T-helper 1 cell treated with Interleukin-12 subunit alpha and Interleukin-12 subunit beta and Interleukin-4 antibody, amounts not matched to agents 30 μg/mL and 1 μg/mL, for 36 hours (primary cell): Measurements from ENCODE around the gene LTBP1.
"Not testable (repeated sequence)": the region's sequence is repeated elsewhere in the genome, so short reads cannot be mapped to it uniquely, and the experiment has no call there.

Experiments used
- H3K27ac Mint-ChIP-seq: one replicate; pipeline ENCODE4 v1.8.0; 2021; ENCODE audit warnings: mild to moderate bottlenecking, mixed read lengths
- H3K27me3 Mint-ChIP-seq: one replicate; pipeline ENCODE4 v1.8.0; 2021; ENCODE audit warnings: low read depth, mixed read lengths
- H3K36me3 Mint-ChIP-seq: one replicate; pipeline ENCODE4 v1.8.0; 2021; ENCODE audit warnings: low read depth, mixed read lengths
- H3K4me1 Mint-ChIP-seq: one replicate; pipeline ENCODE4 v1.8.0; 2021; ENCODE audit warnings: low read depth, mixed read lengths
- H3K4me3 Mint-ChIP-seq: one replicate; pipeline ENCODE4 v1.8.0; 2021; ENCODE audit warnings: mild to moderate bottlenecking, moderate library complexity, mixed read lengths
- H3K9me3 Mint-ChIP-seq: one replicate; pipeline ENCODE4 v1.8.0; 2021; ENCODE audit warnings: mixed read lengths

Gene LTBP1

GRCh38 chr2:33219114-33219513 lies 272.4 kb downstream of the LTBP1 start:
- no peaks in the 10 kb centered on the region for H3K9me3 Mint-ChIP-seq

GRCh38 chr2:33219850-33220275 lies 273.1 kb downstream of the LTBP1 start:
- Mint-ChIP-seq H3K9me3 (no peaks in the 10 kb centered on the region), H3K4me1 (peaks cover 2% of the 10 kb centered on the region), H3K27ac (no peak overlapping the region), H3K36me3 (no peaks in the 10 kb centered on the region), H3K27me3 (peaks cover 7% of the 10 kb centered on the region), H3K4me3 (no peak overlapping the region)

More at GRCh38 chr2:33219114-33219513, 272.4 kb downstream of the LTBP1 start:
- H3K27ac Mint-ChIP-seq: no peak overlapping the region
- H3K4me1 Mint-ChIP-seq: peaks cover 4% of the 10 kb centered on the region
- H3K27me3 Mint-ChIP-seq: peaks cover 7% of the 10 kb centered on the region
- H3K4me3 Mint-ChIP-seq: no peak overlapping the region
- H3K36me3 Mint-ChIP-seq: no peaks in the 10 kb centered on the region

GRCh38 chr2:33220533-33220932 lies 273.8 kb downstream of the LTBP1 start:
- Mint-ChIP-seq H3K4me1 (peaks cover 2% of the 10 kb centered on the region), H3K9me3 (peaks cover 1% of the 10 kb centered on the region), H3K36me3 (no peaks in the 10 kb centered on the region), H3K4me3 (no peak overlapping the region), H3K27me3 (peaks cover 7% of the 10 kb centered on the region), H3K27ac (no peak overlapping the region)

GRCh38 chr2:33221046-33221784 lies 274.5 kb downstream of the LTBP1 start:
- Mint-ChIP-seq H3K4me3 (no peak overlapping the region), H3K27ac (no peak overlapping the region), H3K9me3 (peaks cover 4% of the 10 kb centered on the region), H3K27me3 (peaks cover 7% of the 10 kb centered on the region), H3K36me3 (no peaks in the 10 kb centered on the region), H3K4me1 (peaks cover 2% of the 10 kb centered on the region)

DNA sequence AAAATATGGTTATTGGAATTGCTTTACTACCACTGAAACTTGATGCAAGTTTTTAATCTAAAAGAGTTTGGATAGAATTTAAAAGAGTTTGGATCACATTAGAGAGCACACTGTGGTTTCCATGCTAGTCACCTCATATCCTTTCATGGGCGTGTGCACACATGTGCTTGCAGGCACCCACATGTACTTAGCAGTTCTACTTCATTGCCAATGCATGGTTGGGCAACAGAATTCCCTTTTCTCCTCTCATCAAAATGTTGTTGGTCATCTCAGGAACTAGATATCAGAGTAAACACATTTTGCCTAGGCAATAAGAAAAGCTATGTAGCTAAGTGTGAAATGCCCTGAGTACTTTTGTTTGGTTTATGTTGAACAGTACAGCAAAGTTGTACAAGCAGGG lies 275.6 kb downstream of the LTBP1 start:
- Mint-ChIP-seq H3K9me3 (peaks cover 4% of the 10 kb centered on the region), H3K27ac (no peak overlapping the region), H3K4me3 (no peak overlapping the region), H3K27me3 (peaks cover 7% of the 10 kb centered on the region), H3K4me1 (peaks cover 2% of the 10 kb centered on the region), H3K36me3 (no peaks in the 10 kb centered on the region)

GRCh38 chr2:33223856-33224255 lies 277.1 kb downstream of the LTBP1 start:
- Mint-ChIP-seq H3K4me1 (peaks cover 2% of the 10 kb centered on the region), H3K9me3 (peaks cover 4% of the 10 kb centered on the region), H3K4me3 (no peak overlapping the region), H3K27me3 (peaks cover 7% of the 10 kb centered on the region), H3K36me3 (no peaks in the 10 kb centered on the region), H3K27ac (no peak overlapping the region)

DNA sequence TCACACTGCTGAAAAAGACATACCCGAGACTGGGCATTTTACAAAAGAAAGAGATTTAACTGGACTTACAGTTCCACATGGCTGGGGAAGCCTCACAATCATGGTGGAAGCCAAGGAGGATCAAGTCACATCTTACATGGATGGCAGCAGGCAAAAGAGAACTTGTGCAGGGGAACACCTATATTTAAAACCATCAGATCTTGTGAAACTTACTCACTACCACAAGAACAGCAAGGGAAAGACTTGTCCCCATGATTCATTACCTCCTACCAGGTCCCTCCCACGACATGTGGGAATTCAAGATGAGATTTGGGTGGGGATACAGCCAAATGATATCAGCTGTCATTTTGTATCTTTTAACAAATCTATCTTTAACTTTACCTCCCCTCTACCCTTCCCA lies 278.6 kb downstream of the LTBP1 start:
- Mint-ChIP-seq H3K36me3 (no peaks in the 10 kb centered on the region), H3K4me1 (no peaks in the 10 kb centered on the region), H3K27ac (no peak overlapping the region), H3K9me3 (peaks cover 4% of the 10 kb centered on the region), H3K4me3 (no peak overlapping the region), H3K27me3 (peaks cover 3% of the 10 kb centered on the region)

DNA sequence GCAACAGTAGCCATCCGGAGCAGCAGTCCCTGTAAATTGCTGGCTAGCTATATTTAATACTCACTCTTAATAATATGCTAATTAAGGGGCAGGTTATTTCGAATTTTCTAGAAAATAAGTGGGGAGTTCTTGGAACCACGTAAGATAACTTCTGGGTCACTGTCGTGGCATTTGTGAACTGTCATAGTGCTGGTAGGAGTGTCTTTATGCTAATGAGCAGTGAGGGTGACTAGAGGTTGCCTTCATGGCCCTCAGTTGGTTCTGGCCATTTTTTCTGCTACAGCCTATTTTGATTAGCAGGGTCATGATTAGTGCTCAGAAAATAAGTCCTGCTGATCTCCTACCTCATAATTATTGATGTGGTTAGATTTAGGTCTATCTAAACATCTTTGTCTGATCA lies 279.8 kb downstream of the LTBP1 start:
- no peaks in the 10 kb centered on the region for H3K4me1 Mint-ChIP-seq
- peaks cover 3% of the 10 kb centered on the region for H3K27me3 Mint-ChIP-seq
- H3K36me3 Mint-ChIP-seq: no peaks in the 10 kb centered on the region
- no peak overlapping the region for H3K4me3 Mint-ChIP-seq
- H3K27ac Mint-ChIP-seq: no peak overlapping the region
- peaks cover 4% of the 10 kb centered on the region for H3K9me3 Mint-ChIP-seq

- Mint-ChIP-seq H3K36me3 (no peaks in the 10 kb centered on the region), H3K27me3 (peaks cover 5% of the 10 kb centered on the region), H3K4me3 (no peak overlapping the region), H3K9me3 (peaks cover 4% of the 10 kb centered on the region), H3K4me1 (no peaks in the 10 kb centered on the region), H3K27ac (no peak overlapping the region)
Observed at GRCh38 chr2:33229646-33230045, 282.9 kb downstream of the LTBP1 start.

- Mint-ChIP-seq H3K27ac (no peak overlapping the region), H3K4me3 (no peak overlapping the region), H3K4me1 (no peaks in the 10 kb centered on the region), H3K36me3 (no peaks in the 10 kb centered on the region), H3K9me3 (peaks cover 4% of the 10 kb centered on the region), H3K27me3 (peaks cover 5% of the 10 kb centered on the region)
Observed at GRCh38 chr2:33230195-33230594, 283.4 kb downstream of the LTBP1 start.

DNA sequence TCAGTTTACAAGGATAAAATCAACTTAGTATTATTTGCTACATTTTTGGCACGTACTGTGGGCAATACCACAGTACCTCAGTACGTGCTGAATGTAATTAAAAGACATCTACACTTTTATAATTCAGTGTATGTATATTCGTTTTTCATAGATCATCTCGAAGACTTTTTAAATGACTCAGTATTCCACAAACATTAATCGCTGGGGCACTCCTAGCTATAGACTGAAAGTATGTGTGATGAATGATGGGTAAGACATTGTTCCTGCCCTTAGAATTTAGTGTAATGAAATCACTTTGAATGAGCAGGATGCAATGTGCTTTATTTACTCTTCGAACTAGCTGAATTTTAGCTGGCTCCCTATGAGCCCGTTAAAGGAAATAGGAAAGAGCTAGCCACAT lies 284.1 kb downstream of the LTBP1 start:
- Mint-ChIP-seq H3K27me3 (peaks cover 5% of the 10 kb centered on the region), H3K4me1 (no peaks in the 10 kb centered on the region), H3K27ac (no peak overlapping the region), H3K9me3 (no peaks in the 10 kb centered on the region), H3K4me3 (no peak overlapping the region), H3K36me3 (no peaks in the 10 kb centered on the region)

DNA sequence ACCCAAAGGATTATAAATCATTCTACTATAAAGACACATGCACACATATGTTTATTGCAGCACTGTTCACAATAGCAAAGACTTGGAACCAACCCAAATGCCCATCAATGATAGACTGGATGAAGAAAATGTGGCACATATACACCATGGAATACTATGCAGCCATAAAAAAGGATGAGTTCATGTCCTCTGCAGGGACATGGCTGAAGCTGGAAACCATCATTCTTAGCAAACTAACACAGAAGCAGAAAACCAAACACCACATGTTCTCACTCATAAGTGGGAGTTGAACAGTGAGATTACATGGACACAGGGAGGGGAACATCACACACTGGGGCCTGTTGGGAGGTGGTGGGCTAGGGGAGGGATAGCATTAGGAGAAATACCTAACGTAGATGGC lies 288.8 kb downstream of the LTBP1 start:
- not testable (repeated sequence) for H3K27me3 Mint-ChIP-seq, H3K9me3 Mint-ChIP-seq, H3K27ac Mint-ChIP-seq, H3K4me1 Mint-ChIP-seq, H3K36me3 Mint-ChIP-seq, H3K4me3 Mint-ChIP-seq

DNA sequence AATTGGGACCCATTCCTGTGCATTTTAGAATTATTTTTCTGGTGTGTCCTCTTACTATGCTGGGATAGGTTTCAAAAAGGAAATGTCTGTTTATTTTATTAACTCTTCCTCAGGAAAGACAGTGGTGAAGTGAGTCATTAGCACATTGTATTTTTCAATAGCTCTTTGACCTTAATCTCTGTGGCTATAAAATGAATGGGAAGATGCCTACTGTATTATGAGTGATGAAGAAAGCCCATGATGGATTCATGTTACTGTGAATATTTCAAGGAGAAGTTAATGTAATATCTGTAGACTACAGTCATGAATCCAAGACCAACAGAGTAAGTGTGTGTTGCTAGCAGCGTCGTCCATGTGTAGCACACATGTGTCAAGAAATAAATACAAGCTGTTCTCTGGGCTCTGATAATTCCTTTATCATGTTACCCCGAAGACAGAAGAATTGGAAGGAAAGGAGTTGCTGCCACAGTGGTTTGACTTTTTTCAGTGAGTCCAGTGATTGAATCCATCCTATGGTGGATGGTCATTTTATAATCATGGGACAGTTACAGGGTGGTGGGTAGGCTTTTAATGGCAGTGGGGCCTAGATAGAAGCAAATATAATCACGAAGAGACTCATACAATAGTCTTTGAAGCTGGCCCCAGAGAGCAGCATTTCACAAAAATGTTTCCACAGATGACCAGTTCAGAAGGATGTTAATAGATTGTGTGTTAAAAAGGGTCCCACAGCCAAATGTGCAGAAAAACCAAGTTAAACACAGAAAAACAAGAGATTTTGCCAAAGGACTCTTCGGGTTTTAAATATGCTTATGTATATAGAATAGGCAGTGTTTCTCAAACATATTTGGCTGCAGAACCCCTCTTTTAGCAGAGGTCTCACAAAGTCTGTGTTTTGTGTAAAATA lies 290.0 kb downstream of the LTBP1 start:
- Mint-ChIP-seq H3K27ac (no peak overlapping the region), H3K27me3 (peaks cover 4% of the 10 kb centered on the region), H3K4me3 (no peak overlapping the region), H3K9me3 (no peaks in the 10 kb centered on the region), H3K36me3 (no peaks in the 10 kb centered on the region), H3K4me1 (no peaks in the 10 kb centered on the region)

DNA sequence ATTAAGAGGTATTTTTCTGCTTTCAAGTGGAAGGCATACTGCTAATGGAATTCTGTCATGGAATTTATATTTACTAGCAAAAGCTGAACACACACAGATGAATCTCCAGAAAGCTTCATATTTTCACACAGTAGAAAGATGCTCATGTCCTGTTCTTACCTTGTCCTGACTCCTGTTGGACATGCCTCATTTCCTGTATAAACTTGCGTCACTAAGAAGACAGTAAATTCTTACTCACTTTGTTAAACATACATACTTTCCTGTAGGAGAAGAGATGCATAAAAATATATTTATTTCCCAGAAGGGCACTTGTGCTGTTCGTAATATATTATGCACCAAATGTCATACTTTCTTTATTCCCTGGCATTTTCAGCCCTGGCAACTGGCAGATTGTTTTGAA lies 291.4 kb downstream of the LTBP1 start:
- Mint-ChIP-seq H3K36me3 (no peaks in the 10 kb centered on the region), H3K27me3 (no peaks in the 10 kb centered on the region), H3K4me1 (no peaks in the 10 kb centered on the region), H3K4me3 (no peak overlapping the region), H3K9me3 (no peaks in the 10 kb centered on the region), H3K27ac (no peak overlapping the region)

GRCh38 chr2:33240178-33240577 lies 293.4 kb downstream of the LTBP1 start:
- no peaks in the 10 kb centered on the region for H3K4me1 Mint-ChIP-seq
- H3K27ac Mint-ChIP-seq: no peak overlapping the region
- no peaks in the 10 kb centered on the region for H3K9me3 Mint-ChIP-seq
- H3K4me3 Mint-ChIP-seq: no peak overlapping the region
- H3K36me3 Mint-ChIP-seq: no peaks in the 10 kb centered on the region
- no peaks in the 10 kb centered on the region for H3K27me3 Mint-ChIP-seq
